ENCODE data around the gene CHD2. TPM values are rescaled to one million over a fixed set of nuclear protein-coding genes. Genes with fewer than 3 reads are reported as not detected.

The CHD2 gene
- total RNA-seq, 1 experiment from 2014 or later, result 85.0 TPM

DNA sequence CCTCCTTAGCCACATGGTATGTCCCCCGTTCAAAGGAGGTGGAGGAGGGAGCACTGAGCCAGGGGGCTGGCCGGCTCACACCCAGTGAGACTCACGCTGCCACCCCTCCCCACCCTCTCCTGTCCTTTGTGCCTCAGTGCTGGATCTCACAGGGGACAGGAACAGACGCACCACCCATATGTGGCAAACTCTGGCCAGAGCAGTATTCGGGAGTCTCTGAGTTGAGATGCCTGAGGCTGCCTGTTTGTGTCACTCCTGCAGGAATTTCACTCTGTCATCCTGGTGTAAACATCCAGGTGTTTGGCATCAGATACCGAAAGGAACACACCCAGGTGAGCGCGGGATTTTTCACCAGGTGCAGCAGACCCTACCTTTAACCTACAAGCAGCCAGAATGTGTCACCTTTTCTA lies 163.1 kb downstream of the CHD2 start:
- no peaks in the 10 kb centered on the region; the same call in 1 of the 2 replicates for H3K36me3 ChIP-seq (ENCODE audit: control insufficient read depth, insufficient read depth, low read length)
- Mint-ChIP-seq H3K4me3 (ENCODE audit: unreplicated experiment) (peak overlapping the region; percentile 14), H3K9me3 (ENCODE audit: unreplicated experiment) (no peaks in the 10 kb centered on the region), H3K27ac (ENCODE audit: unreplicated experiment) (peak overlapping the region; percentile 73), H3K36me3 (ENCODE audit: insufficient read depth, unreplicated experiment) (no peaks in the 10 kb centered on the region), H3K4me1 (ENCODE audit: low read depth, unreplicated experiment) (peaks cover 17% of the 10 kb centered on the region), H3K27me3 (ENCODE audit: insufficient read depth, unreplicated experiment) (no peaks in the 10 kb centered on the region)
- H3K4me3 ChIP-seq (ENCODE audit: low read depth, low read length), result no peak overlapping the region
- no peaks in the 10 kb centered on the region for H3K9me3 ChIP-seq
- BruUV-seq (replicated peaks), result no TSS peak
- peak; percentile 61 to 74 for DNase-seq
- TF ChIP-seq, protein P1, sequence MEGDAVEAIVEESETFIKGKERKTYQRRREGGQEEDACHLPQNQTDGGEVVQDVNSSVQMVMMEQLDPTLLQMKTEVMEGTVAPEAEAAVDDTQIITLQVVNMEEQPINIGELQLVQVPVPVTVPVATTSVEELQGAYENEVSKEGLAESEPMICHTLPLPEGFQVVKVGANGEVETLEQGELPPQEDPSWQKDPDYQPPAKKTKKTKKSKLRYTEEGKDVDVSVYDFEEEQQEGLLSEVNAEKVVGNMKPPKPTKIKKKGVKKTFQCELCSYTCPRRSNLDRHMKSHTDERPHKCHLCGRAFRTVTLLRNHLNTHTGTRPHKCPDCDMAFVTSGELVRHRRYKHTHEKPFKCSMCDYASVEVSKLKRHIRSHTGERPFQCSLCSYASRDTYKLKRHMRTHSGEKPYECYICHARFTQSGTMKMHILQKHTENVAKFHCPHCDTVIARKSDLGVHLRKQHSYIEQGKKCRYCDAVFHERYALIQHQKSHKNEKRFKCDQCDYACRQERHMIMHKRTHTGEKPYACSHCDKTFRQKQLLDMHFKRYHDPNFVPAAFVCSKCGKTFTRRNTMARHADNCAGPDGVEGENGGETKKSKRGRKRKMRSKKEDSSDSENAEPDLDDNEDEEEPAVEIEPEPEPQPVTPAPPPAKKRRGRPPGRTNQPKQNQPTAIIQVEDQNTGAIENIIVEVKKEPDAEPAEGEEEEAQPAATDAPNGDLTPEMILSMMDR (IDR thresholded peaks at IDR 0.05; ENCODE audit: insufficient read depth in 1 of 2, low read depth in 1 of 2, low read length in 1 of 2, severe bottlenecking in 1 of 2, unreplicated experiment in 1 of 2), result no peak
- POLR2A ChIA-PET, result no interaction called here
- intact Hi-C loops (cut with micrococcal nuclease; ENCODE audit: unreplicated experiment), result no loop called here
- H3K4me1 ChIP-seq, result peaks cover 14% of the 10 kb centered on the region
- CTCF ChIA-PET, result interaction anchor here (0.6 kb wide), 1 partner anchor 9 kb away, joined by 5 read pairs; no protein-coding TSS in a partner anchor
- H3K27me3 ChIP-seq (replicated peaks; ENCODE audit: control insufficient read depth, insufficient read depth, low read length), result no peaks in the 10 kb centered on the region

DNA sequence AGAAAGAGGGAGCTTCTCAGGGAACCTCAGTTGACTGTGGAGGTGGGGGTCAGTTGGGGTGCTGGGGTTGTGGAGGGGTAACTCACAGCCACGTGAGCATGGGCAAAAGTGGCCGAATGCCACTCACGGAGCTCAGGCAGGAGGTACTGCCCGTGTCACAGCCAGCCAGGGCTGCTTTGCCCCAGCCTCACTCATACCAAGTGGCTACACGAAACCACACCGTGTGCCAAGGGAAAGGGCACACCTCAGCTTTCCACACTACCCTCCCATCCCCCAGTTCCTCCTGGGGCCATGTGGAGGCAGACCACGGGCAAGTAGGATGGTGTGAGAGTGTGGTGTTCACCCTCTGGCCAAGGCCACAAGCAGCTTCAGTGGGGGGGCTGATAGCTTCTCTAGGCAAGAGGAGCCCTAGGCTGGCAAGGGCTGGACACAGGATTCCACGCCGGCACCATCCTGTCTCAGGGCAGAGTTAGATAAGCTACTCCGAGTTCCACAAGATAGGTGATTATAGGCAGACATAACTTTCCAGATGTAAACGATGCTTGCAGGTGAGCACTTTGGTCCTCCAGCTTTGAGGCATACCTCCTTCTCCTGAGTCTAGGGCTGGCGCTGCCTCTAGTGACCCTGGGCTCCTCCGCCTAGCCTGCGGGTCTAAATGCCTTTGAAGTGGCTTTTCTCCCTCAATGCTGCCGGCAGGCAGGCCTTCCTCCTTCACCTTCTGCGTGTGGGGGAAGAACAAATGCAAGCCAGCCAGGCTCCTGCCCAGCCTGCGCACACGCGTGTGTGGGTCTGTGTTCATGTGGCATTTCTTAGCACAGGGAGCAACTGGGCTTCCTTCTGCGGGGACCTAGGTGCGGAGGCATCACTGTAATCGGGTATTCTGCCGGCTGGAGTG lies 163.9 kb downstream of the CHD2 start:
- no peaks in the 10 kb centered on the region for H3K27me3 Mint-ChIP-seq (ENCODE audit: insufficient read depth, unreplicated experiment)
- no peak overlapping the region for H3K4me3 ChIP-seq (ENCODE audit: low read depth, low read length)

DNA sequence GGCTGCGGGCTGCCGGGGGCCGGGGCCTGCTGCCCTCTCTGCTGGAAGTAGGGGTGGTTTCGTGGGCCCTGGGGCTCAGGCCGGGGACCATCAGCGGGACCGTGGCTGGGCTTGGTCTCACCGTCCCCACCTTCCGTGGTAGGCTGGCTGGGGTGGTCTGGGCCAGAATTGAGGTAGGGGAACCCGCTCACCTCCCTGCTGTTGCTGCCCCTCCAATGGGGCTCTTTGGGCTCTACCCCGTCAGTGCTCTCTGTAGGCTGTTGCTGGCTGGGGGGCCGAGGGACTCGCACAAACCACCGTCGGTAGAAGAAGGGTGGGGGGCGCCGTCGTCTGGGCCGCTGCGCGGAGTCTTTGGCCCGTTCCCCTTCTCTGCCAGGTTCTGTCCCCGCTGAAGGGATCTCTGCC lies 165.5 kb downstream of the CHD2 start:
- POLR2A ChIA-PET, result no interaction called here
- no TSS peak for BruUV-seq (replicated peaks)
- TF ChIP-seq, protein P1 (IDR thresholded peaks at IDR 0.05; ENCODE audit: insufficient read depth in 1 of 2, low read depth in 1 of 2, low read length in 1 of 2, severe bottlenecking in 1 of 2, unreplicated experiment in 1 of 2), result no peak
- CTCF ChIA-PET, result no interaction called here
- DNase-seq, result no peak
- Histone ChIP-seq H3K9me3 (no peaks in the 10 kb centered on the region), H3K4me3 (ENCODE audit: low read depth, low read length) (no peak overlapping the region), H3K27me3 (replicated peaks; ENCODE audit: control insufficient read depth, insufficient read depth, low read length) (no peaks in the 10 kb centered on the region), H3K4me1 (peaks cover 14% of the 10 kb centered on the region), H3K36me3 (ENCODE audit: control insufficient read depth, insufficient read depth, low read length) (no peaks in the 10 kb centered on the region; the same call in 1 of the 2 replicates)
- Mint-ChIP-seq H3K36me3 (ENCODE audit: insufficient read depth, unreplicated experiment) (no peaks in the 10 kb centered on the region), H3K27me3 (ENCODE audit: insufficient read depth, unreplicated experiment) (no peaks in the 10 kb centered on the region), H3K9me3 (ENCODE audit: unreplicated experiment) (no peaks in the 10 kb centered on the region), H3K4me1 (ENCODE audit: low read depth, unreplicated experiment) (peaks cover 17% of the 10 kb centered on the region), H3K4me3 (ENCODE audit: unreplicated experiment) (no peak overlapping the region), H3K27ac (ENCODE audit: unreplicated experiment) (no peak overlapping the region)
- intact Hi-C loops (cut with micrococcal nuclease; ENCODE audit: unreplicated experiment), result no loop called here

More for the DNA sequence above, 163.9 kb downstream of the CHD2 start:
- no peaks in the 10 kb centered on the region for H3K9me3 ChIP-seq
- Mint-ChIP-seq H3K27ac (ENCODE audit: unreplicated experiment) (peak overlapping the region; percentile 73), H3K36me3 (ENCODE audit: insufficient read depth, unreplicated experiment) (no peaks in the 10 kb centered on the region), H3K4me3 (ENCODE audit: unreplicated experiment) (no peak overlapping the region), H3K4me1 (ENCODE audit: low read depth, unreplicated experiment) (peaks cover 17% of the 10 kb centered on the region), H3K9me3 (ENCODE audit: unreplicated experiment) (no peaks in the 10 kb centered on the region)
- DNase-seq, result no peak
- peaks cover 14% of the 10 kb centered on the region for H3K4me1 ChIP-seq
- TF ChIP-seq, protein P1 (IDR thresholded peaks at IDR 0.05; ENCODE audit: insufficient read depth in 1 of 2, low read depth in 1 of 2, low read length in 1 of 2, severe bottlenecking in 1 of 2, unreplicated experiment in 1 of 2), result no peak
- no peaks in the 10 kb centered on the region for H3K27me3 ChIP-seq (replicated peaks; ENCODE audit: control insufficient read depth, insufficient read depth, low read length)
- POLR2A ChIA-PET, result no interaction called here
- H3K36me3 ChIP-seq (ENCODE audit: control insufficient read depth, insufficient read depth, low read length), result no peaks in the 10 kb centered on the region; the same call in 1 of the 2 replicates
- intact Hi-C loops (cut with micrococcal nuclease; ENCODE audit: unreplicated experiment), result no loop called here
- BruUV-seq (replicated peaks), result no TSS peak
- CTCF ChIA-PET, result interaction anchor here (0.6 to 1.0 kb wide), 2 partner anchors 10 to 34 kb away, joined by 4 to 5 read pairs; no protein-coding TSS in a partner anchor

All from Caco-2 (cell line).